ENCODE data around the gene PCCA. TPM values are rescaled to one million over a fixed set of nuclear protein-coding genes. Genes with fewer than 3 reads are reported as not detected.

The PCCA gene
- total RNA-seq, 1 donor from 2014 or later, result 3.6 TPM

DNA sequence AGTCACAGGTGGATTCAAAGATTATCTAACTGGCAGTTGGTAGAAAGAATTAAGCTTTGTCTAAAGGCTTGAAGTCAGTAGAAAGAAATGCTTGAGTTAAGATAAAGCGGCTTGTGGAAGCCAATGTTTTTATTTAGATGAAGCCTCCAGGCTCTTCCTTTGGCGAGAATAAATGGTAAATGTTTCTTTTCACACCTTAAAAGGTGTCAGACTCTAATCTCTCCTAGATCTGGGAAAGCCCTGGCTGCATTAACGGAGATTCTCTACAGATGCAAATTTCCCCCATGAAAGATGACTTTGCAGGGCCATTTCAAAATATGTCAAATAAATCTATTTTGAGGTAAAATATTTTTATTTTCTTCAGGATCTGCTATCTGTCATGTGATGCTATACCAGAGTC, 37.8 kb upstream of the PCCA start:
- intact Hi-C loops (cut with DNase I), result no loop called here
- Histone ChIP-seq H3K27me3 (no peaks in the 10 kb centered on the region), H3K4me3 (no peak overlapping the region), H3K4me1 (no peaks in the 10 kb centered on the region), H3K9me3 (no peaks in the 10 kb centered on the region), H3K36me3 (no peaks in the 10 kb centered on the region), H3K27ac (no peak overlapping the region)
- DNase-seq (ENCODE audit: low spot score in 2 of 2), result no peak
- TF ChIP-seq, protein P1, sequence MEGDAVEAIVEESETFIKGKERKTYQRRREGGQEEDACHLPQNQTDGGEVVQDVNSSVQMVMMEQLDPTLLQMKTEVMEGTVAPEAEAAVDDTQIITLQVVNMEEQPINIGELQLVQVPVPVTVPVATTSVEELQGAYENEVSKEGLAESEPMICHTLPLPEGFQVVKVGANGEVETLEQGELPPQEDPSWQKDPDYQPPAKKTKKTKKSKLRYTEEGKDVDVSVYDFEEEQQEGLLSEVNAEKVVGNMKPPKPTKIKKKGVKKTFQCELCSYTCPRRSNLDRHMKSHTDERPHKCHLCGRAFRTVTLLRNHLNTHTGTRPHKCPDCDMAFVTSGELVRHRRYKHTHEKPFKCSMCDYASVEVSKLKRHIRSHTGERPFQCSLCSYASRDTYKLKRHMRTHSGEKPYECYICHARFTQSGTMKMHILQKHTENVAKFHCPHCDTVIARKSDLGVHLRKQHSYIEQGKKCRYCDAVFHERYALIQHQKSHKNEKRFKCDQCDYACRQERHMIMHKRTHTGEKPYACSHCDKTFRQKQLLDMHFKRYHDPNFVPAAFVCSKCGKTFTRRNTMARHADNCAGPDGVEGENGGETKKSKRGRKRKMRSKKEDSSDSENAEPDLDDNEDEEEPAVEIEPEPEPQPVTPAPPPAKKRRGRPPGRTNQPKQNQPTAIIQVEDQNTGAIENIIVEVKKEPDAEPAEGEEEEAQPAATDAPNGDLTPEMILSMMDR (IDR thresholded peaks at IDR 0.05), result no peak

DNA sequence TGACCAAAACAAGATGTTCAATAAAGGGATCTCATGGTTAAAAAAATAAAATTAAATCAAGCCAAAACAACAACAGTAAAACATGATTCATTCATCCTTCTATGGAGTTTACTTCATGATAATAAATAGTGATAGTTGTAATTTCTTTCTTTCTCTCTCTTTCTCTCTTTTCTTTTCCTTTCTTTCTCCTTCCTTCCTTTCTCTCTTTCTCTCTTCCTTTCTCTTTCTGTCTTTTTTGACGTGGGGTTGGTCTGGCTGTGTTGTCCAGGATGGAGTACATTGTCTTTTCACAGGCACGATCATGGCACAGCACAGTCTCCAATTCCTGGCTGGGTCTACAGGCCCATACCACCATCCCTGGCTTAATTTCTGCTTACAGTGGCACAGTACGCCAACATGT, 29.1 kb upstream of the PCCA start:
- no peaks in the 10 kb centered on the region for H3K9me3 ChIP-seq
- intact Hi-C loops (cut with DNase I), result no loop called here
- H3K4me1 ChIP-seq, result no peaks in the 10 kb centered on the region
- no peak for DNase-seq (ENCODE audit: low spot score in 2 of 2)
- no peaks in the 10 kb centered on the region for H3K36me3 ChIP-seq
- H3K27ac ChIP-seq, result no peak overlapping the region
- TF ChIP-seq, protein P1 (IDR thresholded peaks at IDR 0.05), result no peak
- no peak overlapping the region for H3K4me3 ChIP-seq
- H3K27me3 ChIP-seq, result no peaks in the 10 kb centered on the region

DNA sequence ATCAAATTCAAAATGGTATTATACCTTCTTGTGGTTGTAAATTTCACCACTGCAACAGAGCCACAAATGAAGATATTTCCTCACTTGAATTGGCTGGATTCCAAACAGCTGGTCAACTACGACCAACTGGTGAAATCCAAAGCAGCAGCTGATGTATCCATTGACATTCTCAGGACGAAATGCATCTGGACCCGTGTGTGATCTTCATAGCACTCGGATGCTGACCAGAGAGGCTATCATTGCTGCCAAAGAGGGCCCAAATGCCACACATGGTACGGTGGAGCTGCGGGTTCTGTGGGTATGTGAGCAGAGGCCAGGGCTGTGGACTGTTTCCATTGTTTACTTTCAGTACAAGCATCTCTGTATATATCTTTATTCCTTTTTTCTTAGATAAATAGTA, 25.6 kb upstream of the PCCA start:
- no peaks in the 10 kb centered on the region for H3K4me1 ChIP-seq
- no peak overlapping the region for H3K27ac ChIP-seq
- no peak for DNase-seq (ENCODE audit: low spot score in 2 of 2)
- H3K27me3 ChIP-seq, result no peaks in the 10 kb centered on the region
- intact Hi-C loops (cut with DNase I), result no loop called here
- H3K36me3 ChIP-seq, result no peaks in the 10 kb centered on the region
- no peak overlapping the region for H3K4me3 ChIP-seq
- H3K9me3 ChIP-seq, result no peaks in the 10 kb centered on the region
- TF ChIP-seq, protein P1 (IDR thresholded peaks at IDR 0.05), result no peak

DNA sequence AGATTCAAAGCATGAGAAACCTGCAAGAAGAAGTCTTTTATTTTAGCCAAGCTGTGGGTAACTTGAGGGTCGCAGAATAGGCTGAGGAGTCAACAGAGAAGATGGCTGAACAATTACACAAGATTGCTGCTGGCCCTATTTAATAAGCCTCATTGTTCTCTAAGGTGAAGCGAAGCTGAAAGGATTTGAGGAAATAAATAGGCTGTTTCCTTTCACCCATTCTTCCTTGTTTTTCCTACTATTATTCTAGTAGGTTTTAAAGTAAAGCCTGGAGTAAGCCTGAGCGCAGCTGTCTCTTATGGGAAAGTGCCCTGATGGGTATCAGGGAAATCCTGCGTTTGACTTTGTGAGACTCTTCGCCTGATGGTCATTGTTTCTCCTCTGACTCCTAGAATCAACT, 25.0 kb upstream of the PCCA start:
- Histone ChIP-seq H3K36me3 (no peaks in the 10 kb centered on the region), H3K27me3 (no peaks in the 10 kb centered on the region), H3K27ac (no peak overlapping the region), H3K4me3 (no peak overlapping the region), H3K9me3 (no peaks in the 10 kb centered on the region), H3K4me1 (no peaks in the 10 kb centered on the region)
- TF ChIP-seq, protein P1 (IDR thresholded peaks at IDR 0.05), result no peak
- no peak for DNase-seq (ENCODE audit: low spot score in 2 of 2)
- intact Hi-C loops (cut with DNase I), result no loop called here

DNA sequence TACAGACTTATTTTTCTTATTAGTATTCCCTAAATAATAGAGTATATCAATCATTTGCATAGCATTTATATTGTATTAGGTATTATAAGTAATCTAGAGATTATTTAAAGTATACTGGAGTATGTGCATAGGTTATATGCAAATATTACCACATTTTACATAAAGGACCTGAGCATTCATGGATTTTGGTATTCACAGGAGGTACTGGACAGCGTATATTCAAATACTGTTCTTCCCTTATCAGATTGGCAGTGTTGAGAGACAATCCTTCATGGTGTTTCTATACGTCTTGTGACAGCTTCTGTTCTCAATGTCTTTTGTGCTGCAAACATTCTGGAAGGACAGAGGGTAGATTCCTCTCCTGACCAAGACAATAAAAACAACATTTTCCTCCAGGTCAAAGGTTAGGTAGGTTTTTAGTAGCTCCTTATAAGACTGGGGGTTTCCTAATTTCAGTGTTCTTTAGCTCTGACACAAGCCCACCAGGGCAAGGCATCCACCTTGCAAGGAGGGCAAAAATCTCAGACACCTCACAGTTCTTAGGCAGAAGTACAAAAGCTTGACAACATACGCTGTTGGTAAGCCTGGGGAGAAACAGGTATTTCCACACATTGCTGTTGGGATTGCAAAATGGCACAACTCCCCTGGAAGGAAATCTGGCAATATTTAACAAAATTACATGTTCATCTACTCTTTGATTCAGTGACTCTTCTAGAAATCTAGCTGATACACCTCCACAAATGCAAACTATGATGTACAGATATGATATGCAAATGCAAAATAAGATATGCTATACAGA, 20.6 kb upstream of the PCCA start:
- Histone ChIP-seq H3K27ac (no peak overlapping the region), H3K4me1 (no peaks in the 10 kb centered on the region), H3K27me3 (no peaks in the 10 kb centered on the region), H3K36me3 (no peaks in the 10 kb centered on the region), H3K9me3 (no peaks in the 10 kb centered on the region), H3K4me3 (no peak overlapping the region)
- intact Hi-C loops (cut with DNase I), result no loop called here
- TF ChIP-seq, protein P1 (IDR thresholded peaks at IDR 0.05), result no peak
- no peak for DNase-seq (ENCODE audit: low spot score in 2 of 2)
